ENCODE measurements around the gene VPS39. TPM values are rescaled to one million over a fixed set of nuclear protein-coding genes. Genes with fewer than 3 reads are reported as not detected.

Gene VPS39
- total RNA-seq, 4 donors from 2014 or later: 59.1 to 101 (median 73.1) TPM

DNA sequence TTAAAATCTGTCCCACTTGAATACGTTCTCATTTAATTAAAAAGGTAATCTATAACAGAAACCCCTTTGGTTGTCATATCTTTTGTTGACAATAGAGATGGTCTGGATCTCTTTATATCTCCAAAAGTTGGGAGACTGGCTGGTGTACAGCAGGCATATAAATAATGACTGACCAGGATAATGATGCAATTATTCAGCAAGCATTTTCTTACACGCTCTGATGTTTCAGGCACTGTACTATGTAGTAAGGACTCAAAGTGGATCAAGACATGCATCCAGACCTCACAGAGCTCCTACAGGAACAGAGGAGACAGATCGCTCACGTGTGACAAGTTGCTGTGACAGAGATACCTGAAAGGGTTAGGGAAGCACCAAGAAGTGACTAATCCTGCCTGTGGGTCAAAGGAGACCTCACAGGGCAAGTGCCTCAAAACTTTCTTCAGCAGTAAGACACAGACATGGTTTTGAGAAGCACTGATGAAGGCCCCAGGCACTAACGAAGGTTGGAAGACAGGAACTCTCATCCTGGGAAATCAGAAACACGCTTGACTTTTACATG is 25.7 kb downstream of the VPS39 start:
- no peaks in the 10 kb centered on the region for H3K27me3 ChIP-seq
- no peak overlapping the region for H3K4me3 ChIP-seq
- no peak overlapping the region for H3K27ac ChIP-seq
- no peaks in the 10 kb centered on the region for H3K9me3 ChIP-seq
- intact Hi-C loops (cut with DNase I; ENCODE audit: low total_unique reads): no loop called here
- no peak for TF ChIP-seq POLR2A (IDR thresholded peaks at IDR 0.05)
- TF ChIP-seq, protein P1, sequence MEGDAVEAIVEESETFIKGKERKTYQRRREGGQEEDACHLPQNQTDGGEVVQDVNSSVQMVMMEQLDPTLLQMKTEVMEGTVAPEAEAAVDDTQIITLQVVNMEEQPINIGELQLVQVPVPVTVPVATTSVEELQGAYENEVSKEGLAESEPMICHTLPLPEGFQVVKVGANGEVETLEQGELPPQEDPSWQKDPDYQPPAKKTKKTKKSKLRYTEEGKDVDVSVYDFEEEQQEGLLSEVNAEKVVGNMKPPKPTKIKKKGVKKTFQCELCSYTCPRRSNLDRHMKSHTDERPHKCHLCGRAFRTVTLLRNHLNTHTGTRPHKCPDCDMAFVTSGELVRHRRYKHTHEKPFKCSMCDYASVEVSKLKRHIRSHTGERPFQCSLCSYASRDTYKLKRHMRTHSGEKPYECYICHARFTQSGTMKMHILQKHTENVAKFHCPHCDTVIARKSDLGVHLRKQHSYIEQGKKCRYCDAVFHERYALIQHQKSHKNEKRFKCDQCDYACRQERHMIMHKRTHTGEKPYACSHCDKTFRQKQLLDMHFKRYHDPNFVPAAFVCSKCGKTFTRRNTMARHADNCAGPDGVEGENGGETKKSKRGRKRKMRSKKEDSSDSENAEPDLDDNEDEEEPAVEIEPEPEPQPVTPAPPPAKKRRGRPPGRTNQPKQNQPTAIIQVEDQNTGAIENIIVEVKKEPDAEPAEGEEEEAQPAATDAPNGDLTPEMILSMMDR (IDR thresholded peaks at IDR 0.05): no peak
- H3K36me3 ChIP-seq: no peaks in the 10 kb centered on the region
- H3K4me1 ChIP-seq: no peaks in the 10 kb centered on the region
- DNase-seq: no peak

DNA sequence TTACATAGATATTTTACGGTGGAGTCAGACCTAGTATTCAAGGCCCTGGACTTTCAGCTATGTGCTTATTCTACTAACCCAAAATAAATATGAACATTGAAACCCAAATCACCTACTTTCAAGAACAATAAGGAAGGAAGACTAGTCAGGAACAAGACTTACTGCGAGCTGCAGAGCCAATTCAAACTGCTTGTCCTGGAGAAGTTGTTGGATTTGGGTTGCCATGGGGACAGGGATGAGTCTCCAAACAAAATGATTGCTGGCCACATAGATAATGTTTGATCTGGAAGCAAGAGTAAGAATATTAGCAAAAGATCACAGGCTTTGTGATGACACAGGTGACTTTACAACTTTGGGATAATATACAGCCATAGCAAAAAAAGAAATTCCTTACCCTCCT is 30.0 kb downstream of the VPS39 start:
- no peak for DNase-seq
- Histone ChIP-seq H3K36me3 (no peaks in the 10 kb centered on the region), H3K27me3 (no peaks in the 10 kb centered on the region), H3K9me3 (no peaks in the 10 kb centered on the region), H3K4me1 (no peaks in the 10 kb centered on the region), H3K27ac (no peak overlapping the region), H3K4me3 (no peak overlapping the region)
- intact Hi-C loops (cut with DNase I; ENCODE audit: low total_unique reads): no loop called here
- TF ChIP-seq, protein P1 (IDR thresholded peaks at IDR 0.05): no peak
- no peak for TF ChIP-seq POLR2A (IDR thresholded peaks at IDR 0.05)

DNA sequence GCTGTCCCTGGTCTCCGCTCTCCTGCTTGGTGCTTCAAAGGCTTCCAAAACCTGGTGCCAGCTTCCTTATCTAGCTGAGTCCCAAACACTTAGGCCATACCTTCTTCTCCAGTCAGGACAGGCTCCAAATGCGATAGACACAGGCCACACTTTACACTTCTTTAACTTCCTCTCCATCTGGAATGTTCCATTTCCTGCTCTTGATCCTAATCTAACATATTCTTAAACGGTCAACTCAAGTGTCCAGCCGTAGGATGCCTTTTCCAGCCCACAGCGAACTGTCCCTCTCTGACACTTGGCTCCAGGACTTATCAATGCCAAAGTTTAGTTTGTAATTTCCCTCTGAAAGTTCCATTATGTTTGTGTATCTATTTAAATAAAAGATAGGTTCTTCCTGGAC is 32.4 kb downstream of the VPS39 start:
- no peaks in the 10 kb centered on the region for H3K27me3 ChIP-seq
- TF ChIP-seq POLR2A (IDR thresholded peaks at IDR 0.05): no peak
- TF ChIP-seq, protein P1 (IDR thresholded peaks at IDR 0.05): no peak
- H3K9me3 ChIP-seq: no peaks in the 10 kb centered on the region
- H3K4me1 ChIP-seq: no peaks in the 10 kb centered on the region
- DNase-seq: no peak
- peak overlapping the region in 1 of 2 donors; percentile 27 for H3K27ac ChIP-seq
- no peak overlapping the region for H3K4me3 ChIP-seq
- no peaks in the 10 kb centered on the region for H3K36me3 ChIP-seq
- intact Hi-C loops (cut with DNase I; ENCODE audit: low total_unique reads): no loop called here

DNA sequence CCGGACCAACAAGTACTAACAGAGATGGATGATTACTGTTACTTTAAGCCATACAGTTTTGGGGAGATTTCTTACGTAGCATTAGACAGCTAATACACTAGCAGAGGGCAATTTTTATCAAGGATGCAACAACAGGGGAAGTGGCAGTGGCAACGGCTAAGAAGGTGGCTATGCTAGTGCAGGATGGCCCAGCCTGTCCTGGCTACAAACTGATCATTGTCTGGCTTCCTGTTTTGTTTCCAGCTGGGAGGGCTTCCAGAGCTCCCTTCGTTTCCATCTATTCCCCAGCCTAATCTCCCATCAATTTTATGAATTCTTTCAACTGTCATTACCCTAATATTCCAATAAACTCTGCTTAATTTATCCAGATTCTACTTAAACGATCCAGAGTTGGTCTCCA is 35.6 kb downstream of the VPS39 start:
- peak overlapping the region in 1 of 2 donors; percentile 26 for H3K27ac ChIP-seq
- H3K36me3 ChIP-seq: no peaks in the 10 kb centered on the region
- no peaks in the 10 kb centered on the region for H3K4me1 ChIP-seq
- no peaks in the 10 kb centered on the region for H3K9me3 ChIP-seq
- no peaks in the 10 kb centered on the region for H3K27me3 ChIP-seq
- no peak for TF ChIP-seq POLR2A (IDR thresholded peaks at IDR 0.05)
- TF ChIP-seq, protein P1 (IDR thresholded peaks at IDR 0.05): no peak
- DNase-seq: no peak
- no peak overlapping the region for H3K4me3 ChIP-seq
- intact Hi-C loops (cut with DNase I; ENCODE audit: low total_unique reads): no loop called here

DNA sequence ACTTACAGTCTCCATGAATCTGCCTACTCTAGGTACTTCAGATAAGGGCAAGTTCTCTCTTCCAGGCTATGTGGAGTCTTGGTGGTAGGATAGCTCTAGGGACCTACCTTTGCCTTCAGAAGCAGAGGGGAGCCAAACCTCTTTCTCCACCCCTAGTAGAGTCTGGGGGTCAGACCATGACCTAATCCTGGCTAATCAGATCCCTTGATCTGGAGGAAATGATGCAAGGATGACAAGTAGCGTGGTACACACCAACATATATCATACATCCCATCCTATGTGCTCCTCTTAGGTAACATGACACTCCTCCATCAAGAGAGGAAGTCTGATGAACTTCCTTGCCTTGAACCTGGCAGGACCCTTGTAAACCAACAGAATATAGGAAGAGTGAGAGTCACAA is 36.3 kb downstream of the VPS39 start:
- TF ChIP-seq POLR2A (IDR thresholded peaks at IDR 0.05): no peak
- TF ChIP-seq, protein P1 (IDR thresholded peaks at IDR 0.05): no peak

More for the DNA sequence above, 36.3 kb downstream of the VPS39 start:
- Histone ChIP-seq H3K27me3 (no peaks in the 10 kb centered on the region), H3K4me3 (no peak overlapping the region), H3K4me1 (no peaks in the 10 kb centered on the region), H3K9me3 (no peaks in the 10 kb centered on the region), H3K27ac (peak overlapping the region in 1 of 2 donors; percentile 26), H3K36me3 (no peaks in the 10 kb centered on the region)
- intact Hi-C loops (cut with DNase I; ENCODE audit: low total_unique reads): no loop called here
- DNase-seq: no peak

Measured in uterus (tissue), 4 donors.